Upper lobe of left lung (tissue), 6 donors: ENCODE results near the gene ARHGAP19. TPM values are rescaled to one million over a fixed set of nuclear protein-coding genes. Genes with fewer than 3 reads are reported as not detected.

Experiments used
- ATAC-seq, 2 donors: fragments of 200-7000 bp; cut with Tn5 transposase; one replicate each; pipeline ENCODE4 v1.9.1; 2022; ENCODE audit warnings: mild to moderate bottlenecking in 2 of 2, moderate library complexity in 2 of 2; ENCODE audit not compliant: low FRiP score in 2 of 2
- DNase-seq, 2 donors: peaks; one replicate each; pipeline ENCODE4 v3.0.0-alpha.2; 2019 to 2020
- H3K27ac ChIP-seq, 4 donors: fragments of 200-600 bp; sonication (generic); one replicate each; pipeline ENCODE4 v1.5.1; 2016 to 2019
- H3K27me3 ChIP-seq, 4 donors: fragments of 200-600 bp; sonication (generic); one replicate each; pipeline ENCODE4 v1.5.1; 2017 to 2019
- H3K36me3 ChIP-seq, 4 donors: fragments of 200-600 bp; sonication (generic); one replicate each; pipeline ENCODE4 v1.5.1; 2016 to 2019
- H3K4me1 ChIP-seq, 4 donors: fragments of 200-600 bp; sonication (generic); one replicate each; pipeline ENCODE4 v1.5.1; 2018 to 2019
- H3K4me3 ChIP-seq, 4 donors: fragments of 200-600 bp; sonication (generic); one replicate each; pipeline ENCODE4 v1.5.1; 2017 to 2019; ENCODE audit warnings: mild to moderate bottlenecking in 2 of 4, moderate library complexity in 1 of 4
- H3K9me3 ChIP-seq, 4 donors: fragments of 200-600 bp; sonication (generic); one replicate each; pipeline ENCODE4 v1.5.1; 2018 to 2019
- CTCF ChIP-seq, 6 experiments: fragments of 450-650 bp in 4 of 6; fragments of 200-600 bp in 2 of 6; sonication (generic) in 2 of 6; IDR thresholded peaks; one replicate each; pipeline ENCODE4 v1.5.1; 2016 to 2019; ENCODE audit warnings: antibody characterized with exemption in 6 of 6
- EP300 ChIP-seq, 4 donors: sonication (generic); formaldehyde crosslinking; IDR thresholded peaks; one replicate each; pipeline ENCODE4 v1.5.1; 2017; ENCODE audit warnings: antibody characterized with exemption in 4 of 4, control low read depth in 2 of 4
- POLR2A ChIP-seq, 4 donors: fragments of 450-650 bp; IDR thresholded peaks; one replicate each; pipeline ENCODE4 v1.5.1; 2016 to 2017; ENCODE audit warnings: antibody characterized with exemption in 4 of 4, mild to moderate bottlenecking in 2 of 4
- POLR2AphosphoS5 ChIP-seq, 2 donors: sonication (generic); formaldehyde crosslinking; IDR thresholded peaks; one replicate each; pipeline ENCODE4 v1.5.1; 2017; ENCODE audit warnings: antibody characterized with exemption in 2 of 2
- WGBS, 2 donors: methylation state at CpG; one replicate each; pipeline ENCODE4 v1.1.5; 2017 to 2018; 5-methylcytosine and 5-hydroxymethylcytosine counted together
- total RNA-seq, 6 donors: library from RNA; depleted of rRNA in 4 of 6; stranded (reverse); fragments of >200 nt in 4 of 6; gene quantifications; one replicate each; pipeline versions ENCODE4 v1.1.0 to v1.2.1, GENCODE V29; 2016 to 2021
- donor health status: DM: no; HTN: no; CAD: no; lungs with moderate emphysema.
- donor health status: DM: no; HTN: yes; CAD: no; lungs with severe emphysema.

ARHGAP19 gene
- total RNA-seq, 6 donors from 2014 or later, result 3.8 to 19.9 (median 10.9) TPM

GRCh38 chr10:97183314-97183713 is 109.1 kb downstream of the ARHGAP19 start:
- ATAC-seq (no peak), DNase-seq (no peak)
- 91 to 98% methylated on average over 3 of the region's 3 CpGs for WGBS, 2 donors
- H3K36me3 ChIP-seq, result no peaks in the 10 kb centered on the region
- peaks cover 7 to 21% (median 9%) of the 10 kb centered on the region in 4 donors for H3K4me1 ChIP-seq
- no peak overlapping the region for H3K4me3 ChIP-seq
- H3K9me3 ChIP-seq, result no peaks in the 10 kb centered on the region
- peaks cover 0 to 20% (median 12%) of the 10 kb centered on the region in 4 donors for H3K27me3 ChIP-seq
- no peak overlapping the region for H3K27ac ChIP-seq
- no peak for TF ChIP-seq POLR2A (IDR thresholded peaks at IDR 0.05)
- no peak for TF ChIP-seq POLR2AphosphoS5 (IDR thresholded peaks at IDR 0.05)
- no peak for TF ChIP-seq CTCF (IDR thresholded peaks at IDR 0.05)
- no peak for TF ChIP-seq EP300 (IDR thresholded peaks at IDR 0.05)

- ATAC-seq (no peak), DNase-seq (no peak)
- H3K9me3 ChIP-seq, result no peaks in the 10 kb centered on the region
- TF ChIP-seq CTCF (IDR thresholded peaks at IDR 0.05), result no peak
- TF ChIP-seq EP300 (IDR thresholded peaks at IDR 0.05), result no peak
- no peak for TF ChIP-seq POLR2A (IDR thresholded peaks at IDR 0.05)
- TF ChIP-seq POLR2AphosphoS5 (IDR thresholded peaks at IDR 0.05), result no peak
- no peak overlapping the region for H3K4me3 ChIP-seq
- 82 to 83% methylated on average over 10 of the region's 10 CpGs for WGBS, 2 donors
- H3K4me1 ChIP-seq, result peaks cover 7 to 21% (median 9%) of the 10 kb centered on the region in 4 donors
- no peak overlapping the region for H3K27ac ChIP-seq
- H3K27me3 ChIP-seq, result peaks cover 0 to 20% (median 12%) of the 10 kb centered on the region in 4 donors
- no peaks in the 10 kb centered on the region for H3K36me3 ChIP-seq
These were observed 110.0 kb downstream of the ARHGAP19 start for GRCh38 chr10:97182288-97182990.

- ATAC-seq (no peak), DNase-seq (no peak)
- Histone ChIP-seq H3K36me3 (no peaks in the 10 kb centered on the region), H3K27me3 (peaks cover 0 to 14% (median 10%) of the 10 kb centered on the region in 4 donors), H3K4me1 (peaks cover 7 to 18% (median 9%) of the 10 kb centered on the region in 4 donors), H3K9me3 (no peaks in the 10 kb centered on the region), H3K4me3 (no peak overlapping the region), H3K27ac (no peak overlapping the region)
- WGBS, 2 donors, result 84 to 92% methylated on average over 2 to 10 of the region's 10 CpGs
- TF ChIP-seq CTCF (IDR thresholded peaks at IDR 0.05), result no peak
- no peak for TF ChIP-seq POLR2A (IDR thresholded peaks at IDR 0.05)
- TF ChIP-seq POLR2AphosphoS5 (IDR thresholded peaks at IDR 0.05), result no peak
- no peak for TF ChIP-seq EP300 (IDR thresholded peaks at IDR 0.05)
These were observed 111.5 kb downstream of the ARHGAP19 start for GRCh38 chr10:97180986-97181385.

GRCh38 chr10:97180363-97180755 is 112.1 kb downstream of the ARHGAP19 start:
- DNase-seq, result no peak
- H3K4me1 ChIP-seq, result peaks cover under 1 to 12% (median 3%) of the 10 kb centered on the region in 4 donors
- H3K4me3 ChIP-seq, result no peak overlapping the region
- WGBS, 2 donors, result 77 to 78% methylated on average over 8 of the region's 8 CpGs
- no peaks in the 10 kb centered on the region for H3K36me3 ChIP-seq
- no peak overlapping the region for H3K27ac ChIP-seq
- TF ChIP-seq CTCF (IDR thresholded peaks at IDR 0.05) (no peak), POLR2AphosphoS5 (IDR thresholded peaks at IDR 0.05) (no peak), POLR2A (IDR thresholded peaks at IDR 0.05) (no peak), EP300 (IDR thresholded peaks at IDR 0.05) (no peak)
- no peak for ATAC-seq
- H3K27me3 ChIP-seq, result peaks cover 0 to 8% (median 4%) of the 10 kb centered on the region in 4 donors
- H3K9me3 ChIP-seq, result no peaks in the 10 kb centered on the region
